ENCODE measurements around the gene NEIL3. TPM values are rescaled to one million over a fixed set of nuclear protein-coding genes. Genes with fewer than 3 reads are reported as not detected.

The NEIL3 gene
- polyA plus RNA-seq (2014; cell fraction: cytosol; rRNA removed) = 14.5 and 18.4 TPM in 2 replicates
- polyA plus RNA-seq (2014; cell fraction: nucleus; rRNA removed) = 12.6 and 14.5 TPM in 2 replicates

GRCh38 chr4:177309522-177310371 is at the start of gene NEIL3:
TSS of gene NEIL3 (plus strand) at chr4:177309874. CDS start at chr4:177309954, 80 bp downstream.
- peak; percentile 90 for DNase-seq (ENCODE audit: low spot score)

GRCh38 chr4:177263818-177264217 is 45.9 kb upstream of the NEIL3 start:
- DNase-seq (ENCODE audit: low spot score) = no peak

- DNase-seq (ENCODE audit: low spot score) = no peak
These were observed 44.8 kb upstream of the NEIL3 start for GRCh38 chr4:177264788-177265422.

- DNase-seq (ENCODE audit: low spot score) = no peak
These were observed 43.9 kb upstream of the NEIL3 start for GRCh38 chr4:177265729-177266128.

GRCh38 chr4:177266506-177266905 is 43.2 kb upstream of the NEIL3 start:
- no peak for DNase-seq (ENCODE audit: low spot score)

- no peak for DNase-seq (ENCODE audit: low spot score)
These were observed 41.8 kb upstream of the NEIL3 start for GRCh38 chr4:177267911-177268310.

GRCh38 chr4:177271091-177271490 is 38.6 kb upstream of the NEIL3 start:
- DNase-seq (ENCODE audit: low spot score) = no peak

GRCh38 chr4:177271915-177272766 is 37.5 kb upstream of the NEIL3 start:
- DNase-seq (ENCODE audit: low spot score) = no peak

- no peak for DNase-seq (ENCODE audit: low spot score)
These were observed 33.7 kb upstream of the NEIL3 start for GRCh38 chr4:177275999-177276398.

GRCh38 chr4:177281351-177281909 is 28.2 kb upstream of the NEIL3 start:
- no peak for DNase-seq (ENCODE audit: low spot score)

- no peak for DNase-seq (ENCODE audit: low spot score)
These were observed 27.3 kb upstream of the NEIL3 start for GRCh38 chr4:177282284-177282835.

GRCh38 chr4:177283167-177283566 is 26.5 kb upstream of the NEIL3 start:
- DNase-seq (ENCODE audit: low spot score) = no peak

GRCh38 chr4:177285953-177286352 is 23.7 kb upstream of the NEIL3 start:
- DNase-seq (ENCODE audit: low spot score) = no peak

GRCh38 chr4:177287255-177287654 is 22.4 kb upstream of the NEIL3 start:
- DNase-seq (ENCODE audit: low spot score) = peak; percentile 76

GRCh38 chr4:177288335-177288734 is 21.3 kb upstream of the NEIL3 start:
- no peak for DNase-seq (ENCODE audit: low spot score)

GRCh38 chr4:177290780-177291179 is 18.9 kb upstream of the NEIL3 start:
- no peak for DNase-seq (ENCODE audit: low spot score)

- no peak for DNase-seq (ENCODE audit: low spot score)
These were observed 17.5 kb upstream of the NEIL3 start for GRCh38 chr4:177292171-177292570.

GRCh38 chr4:177293208-177294033 is 16.3 kb upstream of the NEIL3 start:
- no peak for DNase-seq (ENCODE audit: low spot score)

GRCh38 chr4:177297785-177298391 is 11.8 kb upstream of the NEIL3 start:
- no peak for DNase-seq (ENCODE audit: low spot score)

- DNase-seq (ENCODE audit: low spot score) = no peak
These were observed 8.5 kb upstream of the NEIL3 start for GRCh38 chr4:177301126-177301639.
